HG02943 (cell line): Measurements from ENCODE around the gene LTC4S.
A peak's percentile ranks its signal among the peaks of the same experiment; 100 is the strongest.

Source experiments
- ATAC-seq: cut with Tn5 transposase; IDR thresholded peaks from one replicate; pipeline ENCODE4 v1.9.1; 2021; ENCODE audit warnings: mild to moderate bottlenecking, low read depth, moderate library complexity; ENCODE audit not compliant: unreplicated experiment

The LTC4S gene

DNA sequence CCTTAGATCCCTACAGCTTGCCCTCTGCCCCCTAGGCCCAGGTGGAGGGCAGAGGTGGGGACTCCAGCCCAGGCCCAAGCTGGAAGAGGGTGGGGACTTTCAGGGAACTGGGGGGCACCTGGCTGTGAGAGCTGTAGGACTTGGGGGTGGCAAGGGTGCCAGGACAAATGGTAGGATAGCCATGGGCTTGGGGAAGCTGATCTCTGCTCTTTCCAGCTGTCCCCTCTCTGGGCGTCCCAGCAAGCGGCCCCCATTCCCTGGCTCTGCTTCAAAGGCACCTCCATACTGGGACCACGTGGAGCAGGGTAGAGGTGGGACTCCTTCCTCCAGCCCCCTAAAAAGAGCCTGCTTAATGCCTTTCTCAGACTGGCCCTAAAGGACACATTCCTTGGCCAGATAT lies 385 bp downstream of the LTC4S start:
- ATAC-seq, result no peak

- no peak for ATAC-seq
Measured at GRCh38 chr5:179794575-179794974, 789 bp downstream of the LTC4S start.

GRCh38 chr5:179795049-179795862 lies 1.5 kb downstream of the LTC4S start:
- ATAC-seq, result no peak

DNA sequence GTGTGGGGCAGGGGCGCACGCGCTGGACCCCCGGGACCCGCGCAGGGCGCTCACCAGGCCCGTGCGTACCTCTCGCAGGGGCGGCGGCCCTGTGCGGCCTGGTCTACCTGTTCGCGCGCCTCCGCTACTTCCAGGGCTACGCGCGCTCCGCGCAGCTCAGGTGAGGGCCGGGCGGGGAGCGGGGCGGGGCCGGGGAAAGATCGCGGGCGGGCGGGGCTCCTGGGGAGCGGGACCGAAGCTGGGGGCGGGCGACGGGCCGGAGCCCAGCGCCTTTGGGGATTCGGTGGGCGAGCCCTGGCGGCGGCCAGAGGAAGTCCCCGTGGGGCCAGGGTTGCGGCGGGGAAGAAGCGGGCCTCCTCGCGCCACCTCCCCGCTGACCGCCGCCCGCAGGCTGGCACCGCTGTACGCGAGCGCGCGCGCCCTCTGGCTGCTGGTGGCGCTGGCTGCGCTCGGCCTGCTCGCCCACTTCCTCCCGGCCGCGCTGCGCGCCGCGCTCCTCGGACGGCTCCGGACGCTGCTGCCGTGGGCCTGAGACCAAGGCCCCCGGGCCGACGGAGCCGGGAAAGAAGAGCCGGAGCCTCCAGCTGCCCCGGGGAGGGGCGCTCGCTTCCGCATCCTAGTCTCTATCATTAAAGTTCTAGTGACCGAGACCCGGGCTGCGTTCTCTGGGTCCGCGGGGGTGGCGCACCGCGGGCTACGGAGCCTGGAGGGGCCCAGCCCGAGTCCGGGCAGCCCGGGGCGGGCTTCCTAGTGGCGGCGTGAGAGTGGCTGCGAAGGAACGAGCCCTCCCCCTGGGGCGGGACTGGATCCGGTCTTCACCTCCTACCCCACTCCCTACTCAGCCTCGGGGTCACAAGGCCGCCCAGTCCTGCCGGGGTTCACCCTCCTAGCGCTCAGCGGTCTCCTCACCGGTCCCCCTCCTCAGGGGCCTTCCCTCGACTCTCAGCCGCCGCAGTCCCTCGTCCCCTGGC lies 2.4 kb downstream of the LTC4S start:
- ATAC-seq, result peak; percentile 57

DNA sequence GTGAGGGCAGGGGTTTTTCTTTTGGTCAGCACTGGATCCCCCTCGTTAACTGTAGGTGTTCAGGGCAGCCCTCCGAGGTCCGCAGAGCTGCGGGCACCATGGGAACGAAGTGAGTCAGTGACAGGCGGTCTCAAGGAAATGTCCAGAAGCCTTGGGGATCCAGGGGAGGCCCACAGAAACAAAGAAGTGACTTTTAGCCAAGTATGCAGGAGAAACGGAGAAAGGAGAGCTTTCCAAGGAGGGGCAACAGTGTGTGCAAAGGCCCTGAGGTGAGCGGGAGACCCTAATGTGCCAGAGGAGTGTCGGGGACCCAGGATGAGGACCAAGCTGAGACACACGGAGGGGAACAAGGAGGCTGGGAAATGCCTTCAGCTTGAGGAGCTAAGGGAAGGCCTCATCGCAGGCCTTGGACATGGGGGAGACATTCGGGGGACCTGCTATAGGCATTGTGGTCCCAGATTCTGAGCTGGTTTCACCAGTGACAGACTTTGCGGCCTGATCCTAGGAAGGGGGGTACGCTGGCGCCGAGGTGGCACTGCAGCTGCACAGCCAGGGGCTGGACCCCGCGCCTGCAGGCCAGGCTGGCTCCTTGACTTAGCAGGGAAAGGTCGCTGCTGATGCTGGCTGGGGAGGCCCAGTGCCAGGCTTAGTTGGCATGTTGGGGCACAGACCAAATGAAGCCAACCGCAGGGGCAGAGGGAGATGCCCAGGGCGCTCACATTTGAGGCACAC lies 3.3 kb downstream of the LTC4S start:
- ATAC-seq, result no peak

DNA sequence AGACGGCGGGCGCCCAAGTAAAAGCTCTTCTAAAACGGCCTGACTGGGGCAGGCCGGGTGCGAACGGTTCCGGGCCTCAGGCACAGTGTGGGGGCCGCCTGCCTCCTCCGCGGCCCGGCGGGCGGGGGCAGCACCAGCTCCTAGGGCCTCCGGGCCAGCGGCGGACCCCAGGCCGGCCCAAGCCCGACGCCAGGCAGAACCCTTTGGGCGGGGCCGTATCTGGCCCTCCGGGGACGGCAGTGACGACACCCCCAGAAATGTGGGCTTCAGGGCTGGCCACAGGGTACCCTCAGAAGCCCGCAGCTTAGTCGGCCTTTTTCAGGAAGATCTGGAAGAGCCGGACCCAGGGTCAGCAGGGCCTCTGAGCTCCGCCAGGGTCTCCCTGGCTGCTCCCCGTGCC lies 4.0 kb downstream of the LTC4S start:
- no peak for ATAC-seq

DNA sequence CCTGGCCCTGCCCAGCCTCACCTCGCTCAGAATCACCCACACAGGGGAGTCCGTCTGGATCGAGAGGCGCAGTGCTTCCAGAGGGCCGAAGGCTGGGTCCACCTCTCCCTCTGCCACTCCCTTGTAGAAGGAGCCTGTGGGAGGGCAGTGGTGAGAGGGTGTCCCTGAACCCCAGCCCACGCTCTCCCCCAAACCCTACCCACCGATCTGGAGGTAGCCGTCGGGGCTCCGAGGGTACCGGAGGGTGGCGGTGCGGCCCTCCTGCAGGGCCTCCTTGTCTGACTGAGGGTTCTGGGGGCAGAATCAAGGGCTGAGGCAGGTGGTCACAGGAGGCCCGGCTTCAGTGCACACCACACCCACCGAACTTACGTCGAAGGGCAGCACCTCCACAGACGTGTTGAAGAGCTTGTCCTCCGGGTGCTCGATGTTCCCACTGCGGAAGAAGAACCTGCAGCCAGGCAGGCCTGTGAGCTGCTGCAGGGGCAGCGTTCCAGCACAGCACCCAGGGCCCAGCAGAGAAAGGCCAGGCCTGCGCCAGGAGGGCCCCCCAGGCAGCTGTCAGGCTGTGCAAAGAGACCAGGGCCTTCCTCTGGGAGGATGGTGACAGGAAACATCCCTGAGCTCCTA lies 4.5 kb downstream of the LTC4S start:
- ATAC-seq, result no peak

- no peak for ATAC-seq
Measured at GRCh38 chr5:179798771-179799643, 5.2 kb downstream of the LTC4S start.

DNA sequence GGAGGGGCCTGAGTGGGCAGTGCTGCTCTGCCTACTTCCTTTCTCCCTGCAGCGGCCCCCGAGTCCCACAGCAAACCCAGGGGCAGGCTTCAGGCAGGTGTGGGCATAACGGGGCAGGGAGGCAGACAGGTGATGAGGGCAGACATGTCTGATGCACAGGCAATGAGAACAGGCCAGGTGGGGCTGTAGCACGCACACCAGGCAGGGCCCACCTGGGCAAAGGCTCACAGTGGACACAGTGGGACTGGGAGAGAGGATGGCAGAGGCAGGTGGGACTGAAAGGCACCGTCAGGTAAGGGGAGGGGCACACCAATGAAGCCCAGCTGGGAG lies 5.8 kb downstream of the LTC4S start:
- ATAC-seq, result no peak

DNA sequence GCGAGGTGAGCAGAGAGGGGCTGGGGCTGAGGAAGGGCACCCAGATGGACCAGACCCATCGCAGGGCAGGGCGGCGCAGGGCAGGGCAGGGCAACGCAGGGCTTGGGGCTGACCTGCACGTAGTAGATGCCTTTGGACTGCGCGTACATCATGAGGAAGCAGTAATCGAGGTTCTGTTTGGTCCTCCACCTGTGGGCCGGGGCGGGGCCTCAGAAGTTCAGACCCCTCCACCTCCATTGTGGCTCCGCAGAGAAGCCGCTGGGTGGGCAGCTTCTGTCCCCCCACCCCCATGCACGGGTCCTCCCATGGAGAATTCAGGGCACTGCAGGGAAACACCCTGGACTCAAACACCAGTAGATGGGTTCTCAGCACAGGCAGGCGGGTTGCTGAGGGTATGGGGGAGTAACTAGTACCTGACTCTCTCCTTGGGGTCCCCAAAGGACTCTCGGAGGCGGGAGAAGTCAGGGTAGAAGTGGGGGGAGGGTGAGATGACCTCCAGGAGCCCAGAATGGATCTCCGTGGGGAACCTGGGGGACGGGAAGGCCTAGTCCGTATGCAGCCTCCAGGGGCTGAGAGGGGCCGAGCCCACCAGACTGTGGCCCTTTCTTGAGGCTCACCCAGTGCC lies 6.4 kb downstream of the LTC4S start:
- ATAC-seq, result no peak

DNA sequence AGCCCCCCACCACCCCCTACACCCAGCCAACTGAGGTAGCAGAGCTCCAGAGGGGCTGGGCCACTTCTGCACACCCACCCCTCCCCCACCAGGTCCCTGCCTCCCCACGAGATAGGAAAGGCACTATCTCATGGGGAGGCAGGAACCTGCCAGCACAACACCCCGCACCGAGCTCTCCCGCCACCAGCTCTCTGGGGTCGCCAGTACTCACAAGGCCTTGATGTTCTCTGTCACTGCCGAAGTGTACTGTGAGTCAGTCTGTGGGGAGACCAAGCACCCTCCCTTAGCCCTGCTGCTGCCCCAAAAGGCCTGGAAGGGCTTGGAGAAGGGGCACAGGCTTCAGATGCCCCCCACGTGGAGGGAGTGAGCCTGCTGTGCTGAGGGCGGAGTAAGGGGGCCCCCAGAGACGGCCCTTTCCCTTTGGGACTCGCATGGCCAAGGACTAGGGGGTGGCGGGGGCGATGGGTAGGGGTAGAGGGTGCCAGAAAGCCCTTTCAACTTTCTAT lies 7.0 kb downstream of the LTC4S start:
- ATAC-seq, result no peak

- ATAC-seq, result peak; percentile 43
Measured at GRCh38 chr5:179801304-179802206, 7.8 kb downstream of the LTC4S start.

GRCh38 chr5:179802207-179802883 lies 8.6 kb downstream of the LTC4S start:
- no peak for ATAC-seq

- no peak for ATAC-seq
Measured at GRCh38 chr5:179802950-179803562, 9.3 kb downstream of the LTC4S start.

DNA sequence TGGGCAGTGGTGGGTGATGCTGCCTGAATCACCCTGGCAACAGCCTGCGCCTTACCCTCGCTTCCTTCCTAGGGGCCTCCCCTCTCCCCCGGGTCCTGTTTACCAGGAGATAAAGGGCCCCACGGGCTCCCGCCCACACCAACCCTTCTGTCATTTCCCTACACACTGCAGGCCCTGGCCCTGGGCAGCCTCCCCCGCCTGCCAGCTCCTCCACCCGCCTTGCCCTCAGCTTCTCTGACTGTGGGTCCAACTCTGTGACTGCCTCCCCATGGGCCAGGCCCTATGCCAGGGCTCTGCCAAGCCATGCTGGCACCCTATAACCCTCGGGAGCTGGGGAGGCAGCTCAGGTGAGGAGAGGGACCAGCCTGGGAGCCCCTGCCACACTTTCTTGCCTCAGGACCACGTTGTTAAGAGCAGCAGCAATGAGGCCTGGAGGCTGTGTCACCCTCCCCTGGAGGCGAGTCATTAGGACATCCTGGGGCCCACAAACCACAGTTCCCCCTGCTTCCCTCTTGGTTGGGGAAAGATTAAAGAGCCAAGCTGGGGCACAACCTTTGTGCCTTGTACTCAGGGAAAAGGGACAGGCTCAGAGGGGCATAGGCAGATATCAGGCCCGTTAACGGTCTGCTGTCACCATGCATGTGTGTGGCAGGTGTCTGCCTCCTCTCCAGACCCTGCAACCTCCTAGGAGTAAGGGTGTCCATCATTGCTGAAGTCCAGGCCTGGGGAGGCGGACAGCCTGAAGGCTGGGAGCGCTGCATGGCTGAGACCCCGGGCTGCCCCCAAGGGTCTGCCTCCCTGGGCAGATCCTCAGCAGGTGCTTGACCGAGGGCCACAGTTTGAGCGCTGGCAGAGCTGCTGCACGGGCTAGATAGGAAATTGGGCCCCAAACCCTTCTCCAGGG lies 10.1 kb downstream of the LTC4S start:
- ATAC-seq, result no peak

- no peak for ATAC-seq
Measured at GRCh38 chr5:179804555-179804947, 10.8 kb downstream of the LTC4S start.
